ENCODE results near the gene VPS4A.

The VPS4A gene

DNA sequence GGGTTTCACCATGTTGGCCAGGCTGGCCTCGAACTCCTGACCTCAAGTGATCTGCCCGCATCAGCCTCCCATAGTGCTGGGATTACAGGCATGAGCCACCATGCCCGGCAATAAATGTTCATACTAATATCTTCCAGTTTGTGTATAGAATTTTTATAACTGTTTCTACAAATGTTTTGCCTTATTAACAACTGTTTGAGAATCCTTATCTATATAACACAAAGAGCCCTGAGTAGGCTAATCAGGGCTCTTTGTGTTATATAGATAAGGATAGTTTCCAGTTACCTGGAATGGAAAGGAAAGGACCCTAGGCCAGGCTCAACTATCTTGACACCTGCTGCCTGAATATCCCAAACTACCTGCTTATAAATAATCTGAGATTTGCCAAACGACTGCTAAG lies 57.7 kb downstream of the VPS4A start:
- no peak for DNase-seq

GRCh38 chr16:69371564-69371963 lies 60.4 kb downstream of the VPS4A start:
- no peak for DNase-seq

DNA sequence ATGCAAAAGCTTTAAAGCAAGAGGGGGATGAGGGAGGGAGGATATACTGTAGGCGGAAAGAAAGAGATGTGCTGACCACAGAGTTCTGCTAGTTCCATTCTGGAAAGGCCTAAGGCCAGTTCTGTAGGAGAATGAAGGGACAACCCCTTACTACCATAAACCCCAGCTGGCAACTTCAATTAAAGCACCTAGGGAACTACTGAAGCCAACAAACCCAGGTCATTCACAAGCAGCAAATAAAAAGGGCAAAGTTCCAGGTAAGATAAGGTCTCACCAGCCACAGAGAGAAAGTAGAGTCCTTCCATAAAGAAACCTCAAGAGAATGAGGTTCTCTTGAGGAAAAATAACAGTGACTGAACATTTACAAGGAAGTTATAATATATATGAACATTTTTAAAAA lies 61.9 kb downstream of the VPS4A start:
- no peak for DNase-seq

Data from suppressor macrophage treated with lipopolysaccharide for 1 hour (primary cell).